Panc1 (cell line): ENCODE data around the gene RBPJL. TPM values are rescaled to one million over a fixed set of nuclear protein-coding genes. Genes with fewer than 3 reads are reported as not detected.
A peak's percentile ranks its signal among the peaks of the same experiment; 100 is the strongest.

ENCODE experiments used
- ATAC-seq: fragments of 200-7000 bp; cut with Tn5 transposase; 2 replicates; pipeline ENCODE4 v1.9.1; 2020; ENCODE audit warnings: mild to moderate bottlenecking, moderate library complexity
- BruUV-seq: library from RNA; stranded (reverse); fragments of 400-500 nt; replicated peaks from 2 replicates; lab custom pipeline; 2021; lab: Mats Ljungman, UMichigan
- CTCF ChIA-PET: fragments of 300-600 bp; sonication (Branson Sonifier 250); formaldehyde crosslinking; loops from one replicate; lab custom pipeline; 2022; ENCODE audit warnings: antibody characterized with exemption; lab: Charles Lee
- POLR2A ChIA-PET: fragments of 300-600 bp; sonication (Branson Sonifier 250); formaldehyde crosslinking; loops from one replicate; lab custom pipeline; 2022; ENCODE audit warnings: antibody characterized with exemption; lab: Charles Lee
- DNase-seq: peaks from one replicate; pipeline ENCODE4 v3.0.0-alpha.2; 2010; ENCODE audit warnings: low read depth, low spot score
- H3K27ac ChIP-seq: 2 replicates; pipeline ENCODE4 v1.5.1; 2011; ENCODE audit warnings: mild to moderate bottlenecking, low read length, inconsistent platforms
- H3K27me3 ChIP-seq: fragments of 200-500 bp; sonication (Bioruptor generic); 2 replicates; pipeline ENCODE4 v1.6.0; 2014; ENCODE audit warnings: low read length, inconsistent platforms; ENCODE audit not compliant: control insufficient read depth, insufficient read depth
- H3K36me3 ChIP-seq: fragments of 200-500 bp; sonication (Bioruptor generic); 2 replicates; pipeline ENCODE4 v1.5.1; 2014; ENCODE audit warnings: inconsistent platforms, mild to moderate bottlenecking, low read length, moderate library complexity; ENCODE audit not compliant: control insufficient read depth, insufficient read depth
- H3K4me1 ChIP-seq: 2 replicates; pipeline ENCODE4 v1.5.1; 2011; ENCODE audit warnings: inconsistent platforms, mild to moderate bottlenecking, low read length, moderate library complexity; ENCODE audit not compliant: control insufficient read depth, insufficient read depth
- H3K4me3 ChIP-seq, 2 experiments: 2 replicates each; pipeline ENCODE4 v1.5.1; 2011 to 2012; ENCODE audit warnings: low read depth in 2 of 2, low read length in 2 of 2, mild to moderate bottlenecking in 2 of 2, inconsistent platforms in 1 of 2, moderate library complexity in 1 of 2
- H3K9me3 ChIP-seq: fragments of 200-500 bp; sonication (Bioruptor generic); 2 replicates; pipeline ENCODE4 v1.5.1; 2014; ENCODE audit warnings: low read depth, mild to moderate bottlenecking, inconsistent platforms, low read length, moderate library complexity; ENCODE audit not compliant: control insufficient read depth, insufficient read depth
- CTCF ChIP-seq: fragments of 450-650 bp; IDR thresholded peaks from 2 replicates; pipeline ENCODE4 v1.5.1; 2017; ENCODE audit warnings: mild to moderate bottlenecking
- POLR2AphosphoS5 ChIP-seq: IDR thresholded peaks from 2 replicates; pipeline ENCODE4 v1.6.1; 2012; ENCODE audit warnings: mild to moderate bottlenecking, low read depth, low read length, moderate library complexity
- REST ChIP-seq, 2 experiments: IDR thresholded peaks; 2 replicates each; pipeline ENCODE4 v1.6.1; 2011 to 2012; ENCODE audit warnings: low read depth in 2 of 2, control low read depth in 1 of 2, low read length in 1 of 2, mild to moderate bottlenecking in 1 of 2, moderate library complexity in 1 of 2; ENCODE audit not compliant: insufficient read depth in 1 of 2
- SIN3A ChIP-seq: IDR thresholded peaks from 2 replicates; pipeline ENCODE4 v1.6.1; 2012; ENCODE audit warnings: low read depth, mild to moderate bottlenecking, low read length, moderate library complexity, borderline replicate concordance; ENCODE audit not compliant: insufficient read depth
- in situ Hi-C: cut with HindIII; loops from 2 replicates; pipeline ENCODE4 v1.10.0; 2016; ENCODE audit warnings: low sequenced_read_pairs, low pct_unique_long_range_greater_than_20kb
- intact Hi-C: fragments of 100-400 bp; cut with micrococcal nuclease; formaldehyde crosslinking; loops from one replicate; pipeline ENCODE4 v1.10.0; 2022; ENCODE audit not compliant: unreplicated experiment
- total RNA-seq: library from RNA; stranded (reverse); gene quantifications from one replicate; pipeline ENCODE4 v1.2.1, GENCODE V29; 2021; ENCODE audit not compliant: unreplicated experiment

Gene RBPJL
- total RNA-seq, 1 experiment from 2014 or later = 0.18 TPM

- ChIA-PET POLR2A (no interaction called here), CTCF (interaction anchor here (0.6 to 1.1 kb wide), 15 partner anchors 18 to 1843 kb away, joined by 3 to 8 read pairs (median 4); no protein-coding TSS in a partner anchor)
- ATAC-seq (no peak), DNase-seq (no peak)
- no peaks in the 10 kb centered on the region for H3K9me3 ChIP-seq
- intact Hi-C loops = no loop called here
- no peak overlapping the region for H3K27ac ChIP-seq
- H3K36me3 ChIP-seq = no peaks in the 10 kb centered on the region
- H3K27me3 ChIP-seq = no peaks in the 10 kb centered on the region
- in situ Hi-C loops = no loop called here
- H3K4me1 ChIP-seq = peaks cover 10% of the 10 kb centered on the region
- BruUV-seq = no TSS peak
- TF ChIP-seq POLR2AphosphoS5 = no peak
- no peak overlapping the region for H3K4me3 ChIP-seq
Observed at GRCh38 chr20:45318948-45319347, 12.3 kb downstream of the RBPJL start.

GRCh38 chr20:45320948-45321595 is 14.4 kb downstream of the RBPJL start:
- DNase-seq = no peak
- Histone ChIP-seq H3K27ac (no peak overlapping the region), H3K4me3 (no peak overlapping the region), H3K27me3 (no peaks in the 10 kb centered on the region), H3K36me3 (0 out of 2 replicates have a peak, but pooled peaks cover 2% of the 10 kb centered on the region), H3K9me3 (no peaks in the 10 kb centered on the region), H3K4me1 (peaks cover 10% of the 10 kb centered on the region)
- POLR2A ChIA-PET = no interaction called here
- no TSS peak for BruUV-seq
- CTCF ChIA-PET = no interaction called here
- in situ Hi-C loops (no loop called here), intact Hi-C loops (loop anchor here (5.0 to 10.0 kb wide), 2 partner anchors 116 to 454 kb away; no protein-coding TSS in a partner anchor)
- ATAC-seq = no peak
- TF ChIP-seq POLR2AphosphoS5 = no peak
- no peak for TF ChIP-seq SIN3A
- no peak for TF ChIP-seq REST (IDR thresholded peaks at IDR 0.05; ENCODE audit: insufficient read depth in 1 of 2, low read depth in 2 of 2, low read length in 1 of 2)
- no peak for TF ChIP-seq CTCF

- Histone ChIP-seq H3K27me3 (no peaks in the 10 kb centered on the region), H3K4me1 (peaks cover 10% of the 10 kb centered on the region), H3K4me3 (no peak overlapping the region), H3K27ac (no peak overlapping the region), H3K36me3 (0 out of 2 replicates have a peak, but pooled peaks cover 5% of the 10 kb centered on the region), H3K9me3 (no peaks in the 10 kb centered on the region)
- intact Hi-C loops = loop anchor here (5.0 to 10.0 kb wide), 2 partner anchors 114 to 452 kb away; no protein-coding TSS in a partner anchor
- DNase-seq = no peak
- ATAC-seq = peak; percentile 61
- CTCF ChIA-PET = interaction anchor here (0.6 to 1.5 kb wide), 9 partner anchors 11 to 448 kb away, joined by 3 to 10 read pairs (median 4); no protein-coding TSS in a partner anchor
- BruUV-seq = no TSS peak
- TF ChIP-seq POLR2AphosphoS5 = no peak
- peak; percentile 74 for TF ChIP-seq CTCF
- no peak for TF ChIP-seq SIN3A
- POLR2A ChIA-PET = no interaction called here
- in situ Hi-C loops = no loop called here
Observed at GRCh38 chr20:45322952-45323383, 16.3 kb downstream of the RBPJL start.
